Lower lobe of right lung (tissue), 2 donors: ENCODE data around the gene CADM2. TPM values are rescaled to one million over a fixed set of nuclear protein-coding genes. Genes with fewer than 3 reads are reported as not detected.

ENCODE experiments used
- ATAC-seq, 2 donors: fragments of 200-7000 bp; cut with Tn5 transposase; one replicate each; pipeline ENCODE4 v1.9.1; 2020 to 2022; ENCODE audit warnings: mild to moderate bottlenecking in 2 of 2, moderate library complexity in 2 of 2
- DNase-seq: peaks from one replicate; pipeline ENCODE4 v3.0.0-alpha.2; 2020
- H3K27ac ChIP-seq: fragments of 200-600 bp; one replicate; pipeline ENCODE4 v1.8.0; 2022
- H3K27me3 ChIP-seq: fragments of 200-600 bp; one replicate; pipeline ENCODE4 v1.8.0; 2022; ENCODE audit warnings: low read depth
- H3K36me3 ChIP-seq: fragments of 200-600 bp; one replicate; pipeline ENCODE4 v1.8.0; 2022; ENCODE audit warnings: mild to moderate bottlenecking
- H3K4me1 ChIP-seq: fragments of 200-600 bp; one replicate; pipeline ENCODE4 v1.8.0; 2022
- H3K4me3 ChIP-seq: fragments of 200-600 bp; one replicate; pipeline ENCODE4 v1.8.0; 2022; ENCODE audit warnings: mild to moderate bottlenecking
- H3K9me3 ChIP-seq: fragments of 200-600 bp; one replicate; pipeline ENCODE4 v1.8.0; 2022
- intact Hi-C: fragments of 100-400 bp; cut with DNase I; formaldehyde crosslinking; loops from one replicate; pipeline ENCODE4 v1.11.0; 2022
- total RNA-seq: library from RNA; stranded (reverse); fragmentation: NEBNext Ultra II Directional; extraction: Animal tissue kit (Norgen Biotek cat#: 25700); gene quantifications from one replicate; pipeline ENCODE4 v1.2.1, GENCODE V29; 2021
- TF ChIP-seq, protein P1 (sequence below): fragments of 200-600 bp; IDR thresholded peaks from one replicate; pipeline ENCODE4 v1.8.0; 2022; ENCODE audit warnings: antibody characterized with exemption, mild to moderate bottlenecking
- donor health status: DM: no; HTN: yes; CAD: no; lungs with severe emphysema.

The CADM2 gene
- total RNA-seq, 1 donor from 2014 or later = 0.83 TPM

- Histone ChIP-seq H3K4me1 (no peaks in the 10 kb centered on the region), H3K36me3 (no peaks in the 10 kb centered on the region), H3K9me3 (no peaks in the 10 kb centered on the region), H3K27me3 (no peaks in the 10 kb centered on the region), H3K4me3 (no peak overlapping the region), H3K27ac (no peak overlapping the region)
- DNase-seq (no peak), ATAC-seq (no peak)
- intact Hi-C loops = no loop called here
- TF ChIP-seq, protein P1, sequence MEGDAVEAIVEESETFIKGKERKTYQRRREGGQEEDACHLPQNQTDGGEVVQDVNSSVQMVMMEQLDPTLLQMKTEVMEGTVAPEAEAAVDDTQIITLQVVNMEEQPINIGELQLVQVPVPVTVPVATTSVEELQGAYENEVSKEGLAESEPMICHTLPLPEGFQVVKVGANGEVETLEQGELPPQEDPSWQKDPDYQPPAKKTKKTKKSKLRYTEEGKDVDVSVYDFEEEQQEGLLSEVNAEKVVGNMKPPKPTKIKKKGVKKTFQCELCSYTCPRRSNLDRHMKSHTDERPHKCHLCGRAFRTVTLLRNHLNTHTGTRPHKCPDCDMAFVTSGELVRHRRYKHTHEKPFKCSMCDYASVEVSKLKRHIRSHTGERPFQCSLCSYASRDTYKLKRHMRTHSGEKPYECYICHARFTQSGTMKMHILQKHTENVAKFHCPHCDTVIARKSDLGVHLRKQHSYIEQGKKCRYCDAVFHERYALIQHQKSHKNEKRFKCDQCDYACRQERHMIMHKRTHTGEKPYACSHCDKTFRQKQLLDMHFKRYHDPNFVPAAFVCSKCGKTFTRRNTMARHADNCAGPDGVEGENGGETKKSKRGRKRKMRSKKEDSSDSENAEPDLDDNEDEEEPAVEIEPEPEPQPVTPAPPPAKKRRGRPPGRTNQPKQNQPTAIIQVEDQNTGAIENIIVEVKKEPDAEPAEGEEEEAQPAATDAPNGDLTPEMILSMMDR = no peak
These were observed 371.3 kb downstream of the CADM2 start for GRCh38 chr3:85330071-85330470.

- Histone ChIP-seq H3K27ac (no peak overlapping the region), H3K27me3 (no peaks in the 10 kb centered on the region), H3K4me3 (no peak overlapping the region), H3K9me3 (no peaks in the 10 kb centered on the region), H3K4me1 (no peaks in the 10 kb centered on the region), H3K36me3 (no peaks in the 10 kb centered on the region)
- TF ChIP-seq, protein P1 = no peak
- intact Hi-C loops = no loop called here
- DNase-seq (no peak), ATAC-seq (no peak)
These were observed 379.1 kb downstream of the CADM2 start for GRCh38 chr3:85337895-85338294.

DNA sequence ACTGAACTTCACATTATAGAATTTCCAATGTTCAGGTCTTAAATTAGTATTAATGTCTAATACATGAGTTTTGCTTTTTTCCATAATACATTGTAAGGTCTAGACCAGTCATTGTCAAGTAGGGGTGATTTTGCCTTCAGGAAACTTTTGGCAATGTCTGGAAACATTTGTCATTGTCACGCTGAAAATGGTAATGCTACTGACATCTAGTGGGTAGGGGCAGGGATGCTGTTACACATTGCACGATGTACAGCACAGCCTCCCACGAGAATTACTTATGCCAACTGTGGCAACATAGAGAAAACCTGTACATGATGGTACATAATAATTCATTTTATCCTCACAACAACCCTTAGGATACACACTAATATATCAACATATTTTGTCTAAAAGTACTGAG lies 384.1 kb downstream of the CADM2 start:
- Histone ChIP-seq H3K27ac (no peak overlapping the region), H3K36me3 (no peaks in the 10 kb centered on the region), H3K4me3 (no peak overlapping the region), H3K4me1 (no peaks in the 10 kb centered on the region), H3K9me3 (no peaks in the 10 kb centered on the region), H3K27me3 (no peaks in the 10 kb centered on the region)
- DNase-seq = no peak
- no peak for ATAC-seq
- intact Hi-C loops = no loop called here
- TF ChIP-seq, protein P1 = peak; percentile 19

DNA sequence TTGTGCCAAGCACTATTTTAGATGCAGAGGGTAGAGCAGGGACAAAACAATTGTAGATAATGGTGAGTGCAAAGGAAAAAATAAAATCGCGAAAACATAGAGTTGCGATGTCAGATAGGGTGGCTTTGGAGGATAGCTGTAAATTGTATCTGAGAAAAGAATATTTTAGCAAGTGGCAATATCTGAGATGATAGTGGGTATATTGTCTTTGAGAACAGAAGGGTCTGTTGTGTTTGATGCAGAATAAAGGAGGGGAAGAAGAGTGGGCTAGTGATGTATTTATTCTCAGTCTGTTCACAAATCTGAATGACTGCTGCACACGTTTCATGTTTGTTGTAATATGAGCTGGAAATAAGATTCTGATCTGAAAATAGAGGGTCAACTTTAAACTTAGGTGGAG lies 396.8 kb downstream of the CADM2 start:
- H3K27ac ChIP-seq = no peak overlapping the region
- H3K27me3 ChIP-seq = no peaks in the 10 kb centered on the region
- no peak overlapping the region for H3K4me3 ChIP-seq
- H3K36me3 ChIP-seq = no peaks in the 10 kb centered on the region
- no peaks in the 10 kb centered on the region for H3K4me1 ChIP-seq
- DNase-seq (no peak), ATAC-seq (no peak)
- no peaks in the 10 kb centered on the region for H3K9me3 ChIP-seq
- TF ChIP-seq, protein P1 = no peak
- intact Hi-C loops = no loop called here

DNA sequence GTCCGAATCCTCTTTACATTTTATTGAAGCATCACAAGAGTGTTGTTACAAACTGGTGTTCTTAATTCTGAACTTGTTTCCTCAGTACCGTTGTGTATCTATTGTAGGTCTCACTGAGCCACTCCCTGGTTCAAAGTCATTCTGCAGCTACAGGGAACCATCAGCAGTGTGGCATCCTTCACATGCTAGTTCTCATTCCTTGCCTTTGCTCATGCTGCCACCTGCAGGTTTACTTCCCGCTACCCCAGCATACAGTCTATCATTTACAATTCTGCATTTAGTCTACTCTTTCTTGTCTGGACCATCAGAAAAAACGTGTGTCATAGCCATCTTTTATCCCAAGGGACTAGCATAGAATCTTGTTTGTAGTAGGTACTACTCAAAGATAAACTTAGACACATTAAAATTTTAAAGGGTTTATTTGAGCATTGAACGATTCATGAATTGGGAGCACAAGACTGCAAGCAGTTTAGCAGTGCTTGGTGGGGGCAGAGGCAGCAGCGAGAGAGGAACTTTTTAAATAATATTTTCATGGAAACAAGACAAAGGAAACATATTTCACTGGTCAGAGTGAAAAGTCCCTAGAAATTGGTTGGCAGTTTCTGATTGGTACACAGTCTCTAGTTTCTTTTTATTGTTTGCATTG lies 402.1 kb downstream of the CADM2 start:
- no peaks in the 10 kb centered on the region for H3K36me3 ChIP-seq

More for the DNA sequence above, 402.1 kb downstream of the CADM2 start:
- TF ChIP-seq, protein P1 = peak; percentile 41
- Histone ChIP-seq H3K27ac (no peak overlapping the region), H3K27me3 (no peaks in the 10 kb centered on the region), H3K9me3 (no peaks in the 10 kb centered on the region), H3K4me3 (no peak overlapping the region), H3K4me1 (no peaks in the 10 kb centered on the region)
- no peak for DNase-seq
- intact Hi-C loops = no loop called here
- peak; percentile 50 to 59 for ATAC-seq
